SJSA1 (cell line): ENCODE measurements around the gene NRG2. TPM values are rescaled to one million over a fixed set of nuclear protein-coding genes. Genes with fewer than 3 reads are reported as not detected.

Experiments
- DNase-seq, 2 experiments: peaks; one replicate each; pipeline ENCODE4 v3.0.0-alpha.2; 2015 to 2020; ENCODE audit warnings: low spot score in 2 of 2, low read depth in 1 of 2
- H3K27ac ChIP-seq: fragments of 250-450 bp; sonication (Bioruptor Pico); 2 replicates; pipeline ENCODE4 v1.5.1; 2020; ENCODE audit warnings: mild to moderate bottlenecking, moderate library complexity
- H3K27me3 ChIP-seq: fragments of 250-450 bp; sonication (Bioruptor Pico); replicated peaks from 2 replicates; pipeline ENCODE4 v1.5.1; 2020; ENCODE audit warnings: mild to moderate bottlenecking, moderate library complexity
- H3K36me3 ChIP-seq: fragments of 250-450 bp; sonication (Bioruptor Pico); 2 replicates; pipeline ENCODE4 v1.5.1; 2020; ENCODE audit warnings: mild to moderate bottlenecking
- H3K4me1 ChIP-seq: fragments of 250-450 bp; sonication (Bioruptor Pico); replicated peaks from 2 replicates; pipeline ENCODE4 v1.6.1; 2021; ENCODE audit warnings: mild to moderate bottlenecking
- H3K4me3 ChIP-seq: fragments of 250-450 bp; sonication (Bioruptor Pico); 2 replicates; pipeline ENCODE4 v1.5.1; 2020; ENCODE audit warnings: mild to moderate bottlenecking
- H3K9me3 ChIP-seq: fragments of 250-450 bp; sonication (Bioruptor Pico); replicated peaks from 2 replicates; pipeline ENCODE4 v1.5.1; 2020; ENCODE audit warnings: mild to moderate bottlenecking
- total RNA-seq: library from RNA; depleted of rRNA; stranded (reverse); fragments of >200 nt; shearing (Covaris generic); gene quantifications from 2 replicates; pipeline ENCODE4 v1.2.3, GENCODE V29; 2014

NRG2 gene
- total RNA-seq, 1 experiment from 2014 or later: not detected

DNA sequence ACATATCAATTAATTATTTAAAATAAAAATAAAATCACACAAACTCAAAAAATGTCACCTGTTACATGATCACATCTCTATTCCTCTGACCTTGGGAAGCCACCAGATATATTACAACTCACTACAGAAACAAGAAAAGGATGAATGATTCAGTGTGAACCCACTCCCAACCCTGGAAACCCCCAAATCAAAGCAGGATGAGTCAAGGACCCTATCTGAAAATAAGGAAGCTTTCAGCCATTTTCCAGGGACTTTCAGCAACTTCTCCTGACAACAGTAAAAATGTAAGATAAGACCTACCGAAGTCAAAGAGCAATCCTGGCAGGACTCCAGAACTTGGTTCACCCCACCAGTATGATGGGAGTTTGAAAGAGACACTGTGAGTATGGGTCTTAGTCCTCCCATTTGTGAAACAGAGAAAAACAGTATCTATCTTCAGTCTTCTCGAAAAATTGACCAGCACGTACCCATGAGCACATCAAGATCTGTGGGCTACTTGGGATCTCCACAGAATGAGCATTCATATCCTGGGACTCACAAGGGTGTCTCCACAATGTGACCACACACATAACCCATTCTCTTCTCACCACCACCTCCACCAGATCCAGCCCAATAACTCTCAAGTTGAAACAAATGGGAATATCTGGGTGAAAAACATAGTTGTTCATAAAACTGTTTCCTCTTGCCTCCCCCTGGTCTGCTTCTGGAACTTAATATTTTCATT lies 9.9 kb downstream of the NRG2 start:
- Histone ChIP-seq H3K27ac (no peak overlapping the region), H3K36me3 (no peaks in the 10 kb centered on the region), H3K9me3 (no peaks in the 10 kb centered on the region), H3K4me3 (no peak overlapping the region), H3K27me3 (peaks cover 36% of the 10 kb centered on the region), H3K4me1 (0 out of 2 replicates have a peak, but pooled peaks cover under 1% of the 10 kb centered on the region)
- no peak for DNase-seq

DNA sequence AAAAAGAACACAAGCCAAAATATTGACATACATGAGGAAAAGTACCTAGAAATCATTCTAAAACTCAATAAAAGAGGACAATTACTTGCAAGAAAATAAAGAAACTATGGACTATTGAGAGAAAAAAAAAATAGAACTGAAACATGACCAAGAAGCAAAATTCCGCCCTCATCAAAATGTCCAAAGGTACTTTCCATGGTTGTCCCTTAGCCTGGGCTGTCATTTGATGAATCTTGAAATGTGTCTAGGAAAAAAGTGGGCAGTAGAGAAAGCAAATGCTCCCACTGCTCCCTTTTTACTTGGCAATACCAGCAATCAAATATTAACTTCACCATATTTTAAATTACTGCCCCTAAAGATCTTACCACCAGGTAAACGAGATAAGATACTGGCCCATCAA lies 10.8 kb downstream of the NRG2 start:
- no peak for DNase-seq
- no peak overlapping the region for H3K27ac ChIP-seq

DNA sequence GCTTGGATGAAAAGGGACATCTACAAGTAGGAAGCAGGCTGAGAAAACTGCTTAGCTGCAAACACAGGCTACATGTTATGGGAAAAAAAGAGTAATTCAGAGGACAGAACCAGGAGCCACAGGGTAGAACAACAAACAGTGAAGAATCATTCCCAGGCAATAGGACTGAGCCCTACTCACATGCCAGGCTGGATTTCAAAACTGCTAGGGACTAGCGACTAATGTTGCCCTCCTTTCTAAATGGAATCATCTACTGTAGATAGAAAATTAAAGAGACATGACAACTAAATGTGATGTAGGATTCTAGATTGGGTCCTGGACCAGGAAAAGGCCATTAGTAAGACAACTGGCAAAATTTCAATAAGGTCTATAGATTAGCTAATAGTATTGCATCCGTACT lies 15.3 kb downstream of the NRG2 start:
- H3K4me1 ChIP-seq: no peaks in the 10 kb centered on the region
- H3K27ac ChIP-seq: no peak overlapping the region
- H3K9me3 ChIP-seq: no peaks in the 10 kb centered on the region
- no peaks in the 10 kb centered on the region for H3K36me3 ChIP-seq
- H3K27me3 ChIP-seq: peaks cover 24% of the 10 kb centered on the region
- no peak overlapping the region for H3K4me3 ChIP-seq
- no peak for DNase-seq

More for the DNA sequence above, 10.8 kb downstream of the NRG2 start:
- no peaks in the 10 kb centered on the region for H3K36me3 ChIP-seq
- peaks cover 34% of the 10 kb centered on the region for H3K27me3 ChIP-seq
- H3K4me1 ChIP-seq: no peaks in the 10 kb centered on the region
- no peak overlapping the region for H3K4me3 ChIP-seq
- no peaks in the 10 kb centered on the region for H3K9me3 ChIP-seq

DNA sequence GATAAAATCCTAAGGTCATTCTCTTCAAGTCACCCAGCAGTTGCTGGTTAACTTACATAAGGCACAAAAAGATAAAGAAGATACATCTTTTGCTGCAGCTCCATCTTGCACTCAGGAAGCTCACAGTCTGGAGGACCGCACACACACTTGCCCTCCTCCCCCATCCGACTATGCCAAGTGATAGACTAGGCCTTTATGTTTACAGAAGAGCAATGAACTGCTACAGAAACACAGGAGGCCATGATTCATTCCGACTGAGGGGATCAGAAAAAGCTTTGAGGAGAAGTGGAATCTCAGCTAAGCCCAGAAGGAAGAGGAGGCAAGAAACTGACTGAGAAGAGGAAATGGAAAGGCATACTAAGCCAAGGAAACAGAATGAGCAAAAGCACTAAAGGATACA lies 17.4 kb downstream of the NRG2 start:
- H3K4me1 ChIP-seq: no peaks in the 10 kb centered on the region
- no peak overlapping the region for H3K27ac ChIP-seq
- peaks cover 29% of the 10 kb centered on the region for H3K27me3 ChIP-seq
- no peak for DNase-seq
- no peaks in the 10 kb centered on the region for H3K36me3 ChIP-seq
- H3K4me3 ChIP-seq: no peak overlapping the region
- H3K9me3 ChIP-seq: no peaks in the 10 kb centered on the region

DNA sequence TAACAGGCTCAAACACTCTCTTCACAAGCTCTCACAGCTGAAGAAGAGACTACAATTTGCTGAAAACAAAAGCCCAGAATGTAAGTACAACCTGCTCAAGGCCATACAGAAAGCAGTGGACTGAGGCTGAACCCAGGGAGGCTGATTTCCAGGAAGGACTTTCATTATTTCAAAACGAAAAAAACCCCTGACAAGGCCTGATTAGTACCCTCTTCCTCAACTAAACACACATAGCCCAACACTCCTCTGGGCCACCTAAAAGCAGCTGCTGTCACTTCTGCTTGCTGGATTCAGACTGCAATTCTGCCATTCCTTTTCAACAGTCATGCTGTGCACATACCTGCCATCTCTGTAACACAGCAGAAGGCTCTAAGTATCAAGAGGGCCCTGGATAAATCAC lies 18.2 kb downstream of the NRG2 start:
- H3K27me3 ChIP-seq: peaks cover 37% of the 10 kb centered on the region
- no peak for DNase-seq
- no peaks in the 10 kb centered on the region for H3K9me3 ChIP-seq
- H3K4me1 ChIP-seq: no peaks in the 10 kb centered on the region
- no peak overlapping the region for H3K27ac ChIP-seq
- no peaks in the 10 kb centered on the region for H3K36me3 ChIP-seq
- no peak overlapping the region for H3K4me3 ChIP-seq

DNA sequence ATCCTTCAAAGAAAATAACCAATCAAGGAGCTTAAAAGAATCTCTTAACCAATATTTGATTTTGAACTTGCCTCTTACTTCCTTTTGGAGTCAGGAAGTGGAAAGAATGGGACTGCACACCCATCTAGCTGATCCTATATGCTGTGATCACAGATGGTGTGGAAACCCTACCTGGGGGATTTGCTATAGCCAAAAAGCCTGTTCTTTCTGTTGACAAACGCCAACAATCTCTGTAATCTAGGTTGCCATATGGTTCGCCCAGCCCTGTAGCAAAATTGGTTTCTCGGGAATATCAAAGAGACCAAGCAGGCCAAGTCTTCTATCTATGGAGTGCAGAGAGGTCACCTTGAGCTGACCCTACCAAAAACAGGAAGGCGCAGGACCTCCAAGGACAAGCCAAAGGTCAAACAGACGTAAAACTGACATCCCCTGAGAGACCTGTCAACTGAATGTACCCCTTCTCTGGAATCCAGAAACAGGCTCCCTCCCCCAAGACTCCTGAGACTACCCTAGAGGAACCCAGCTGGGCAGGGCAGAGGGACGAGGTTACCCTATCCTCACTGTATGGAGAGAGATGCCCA lies 19.4 kb downstream of the NRG2 start:
- Histone ChIP-seq H3K36me3 (no peaks in the 10 kb centered on the region), H3K4me3 (no peak overlapping the region), H3K9me3 (no peaks in the 10 kb centered on the region), H3K27ac (no peak overlapping the region), H3K4me1 (no peaks in the 10 kb centered on the region), H3K27me3 (peaks cover 37% of the 10 kb centered on the region)
- no peak for DNase-seq

DNA sequence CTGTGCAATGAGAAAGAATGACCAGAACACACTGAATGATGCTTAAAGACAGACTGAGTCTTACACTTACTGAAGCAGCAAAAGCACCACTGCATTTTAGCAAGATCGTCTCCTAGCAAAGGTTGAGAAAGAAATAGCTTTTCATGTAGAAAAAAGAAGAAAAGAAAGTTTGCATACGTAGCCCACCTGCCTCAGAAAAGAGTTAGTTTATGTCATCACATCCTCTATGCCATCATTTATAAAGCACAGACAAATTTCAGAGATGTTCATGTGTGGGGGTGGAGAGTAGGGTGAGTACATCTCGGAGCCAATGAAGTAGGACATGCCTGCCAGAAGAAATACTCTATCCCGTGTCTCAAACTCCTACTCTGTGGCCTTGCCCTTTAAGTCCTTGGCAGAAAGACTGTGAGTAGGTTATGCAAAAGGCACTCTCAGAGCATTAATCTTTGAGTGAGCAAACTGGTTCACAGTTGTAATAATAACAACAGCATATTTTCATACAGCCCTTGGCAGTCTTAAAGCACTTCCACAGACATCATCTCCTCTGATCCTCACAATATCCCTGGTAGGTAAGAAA lies 22.4 kb downstream of the NRG2 start:
- H3K27ac ChIP-seq: no peak overlapping the region
- no peaks in the 10 kb centered on the region for H3K4me1 ChIP-seq

DNA sequence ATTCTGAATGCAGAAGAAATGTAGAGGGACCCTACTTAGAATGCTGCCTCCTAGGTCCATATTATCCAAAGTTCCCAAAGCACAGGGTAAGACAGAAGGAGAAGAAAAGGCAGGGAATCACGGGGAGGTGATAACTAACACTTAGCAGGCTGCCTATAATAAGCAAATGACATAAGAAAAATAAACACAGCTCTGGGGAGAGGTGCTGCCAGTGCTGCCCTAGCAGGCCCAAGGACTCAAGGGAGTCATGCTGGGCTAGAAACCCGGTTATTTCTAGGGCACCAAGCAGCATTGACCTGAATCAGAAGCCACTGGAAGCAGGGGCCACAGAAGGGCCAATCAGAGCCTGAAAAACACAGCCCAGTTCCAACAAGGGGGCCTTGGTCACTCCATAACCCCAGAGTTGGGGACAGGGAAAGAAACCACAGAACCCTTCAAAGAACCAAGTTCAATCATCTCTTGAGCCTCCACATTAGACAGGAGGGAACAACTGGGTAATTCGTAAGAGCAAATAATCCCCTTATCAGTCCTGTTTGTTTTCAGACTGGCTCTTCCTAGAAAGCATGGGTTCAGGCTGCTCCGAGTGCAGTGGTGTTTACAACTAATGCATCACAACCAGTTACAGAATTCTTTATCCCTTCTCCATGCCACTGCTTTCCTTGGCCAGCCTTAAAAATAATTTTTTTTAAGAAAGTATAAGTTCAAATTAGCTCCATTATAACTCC lies 24.0 kb downstream of the NRG2 start:
- Histone ChIP-seq H3K9me3 (no peaks in the 10 kb centered on the region), H3K36me3 (no peaks in the 10 kb centered on the region), H3K27ac (no peak overlapping the region), H3K4me3 (no peak overlapping the region), H3K4me1 (no peaks in the 10 kb centered on the region), H3K27me3 (peaks cover 58% of the 10 kb centered on the region)
- no peak for DNase-seq

More for the DNA sequence above, 22.4 kb downstream of the NRG2 start:
- H3K27me3 ChIP-seq: peaks cover 57% of the 10 kb centered on the region
- H3K4me3 ChIP-seq: no peak overlapping the region
- no peaks in the 10 kb centered on the region for H3K36me3 ChIP-seq
- no peak for DNase-seq
- no peaks in the 10 kb centered on the region for H3K9me3 ChIP-seq

DNA sequence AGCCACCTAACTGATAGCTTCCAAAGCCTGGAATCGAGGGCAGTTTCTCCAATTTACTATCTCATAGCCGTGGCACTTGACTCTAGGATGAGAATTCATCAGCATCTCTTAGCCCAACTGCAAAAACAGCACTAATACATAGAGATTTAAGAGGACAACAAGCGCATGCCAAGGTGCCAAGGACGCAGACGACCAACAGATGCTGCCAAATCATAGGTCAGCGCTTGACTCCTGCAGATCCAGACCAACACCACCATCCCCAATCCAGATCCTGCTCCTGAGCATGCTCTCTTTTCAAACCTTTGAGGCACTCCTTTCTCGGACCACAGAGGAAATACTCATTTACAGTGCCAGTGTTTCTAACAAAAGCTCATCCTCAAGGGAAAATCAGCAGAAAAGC lies 24.6 kb downstream of the NRG2 start:
- Histone ChIP-seq H3K27me3 (peaks cover 63% of the 10 kb centered on the region), H3K36me3 (no peaks in the 10 kb centered on the region), H3K4me3 (no peak overlapping the region), H3K27ac (no peak overlapping the region), H3K9me3 (no peaks in the 10 kb centered on the region), H3K4me1 (no peaks in the 10 kb centered on the region)
- DNase-seq: no peak

DNA sequence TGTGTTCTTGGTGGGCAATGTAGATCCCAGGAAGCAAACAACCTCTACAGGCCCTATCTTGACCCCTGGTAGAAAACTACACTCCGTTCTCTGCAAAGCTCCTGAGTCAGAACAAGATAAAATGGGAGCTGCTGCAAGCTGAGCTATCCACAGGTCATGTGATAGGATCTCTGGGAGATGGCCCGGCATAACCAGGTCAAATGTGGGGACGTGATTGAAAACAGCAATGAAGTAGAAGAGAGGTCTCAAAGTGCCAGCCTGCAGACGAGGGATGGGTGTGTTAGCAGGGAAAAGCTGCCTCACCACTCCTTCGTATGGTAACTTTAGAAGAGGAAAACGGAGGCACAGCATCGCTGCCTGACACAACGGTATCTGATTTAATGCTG lies 25.0 kb downstream of the NRG2 start:
- H3K4me3 ChIP-seq: no peak overlapping the region
- H3K27ac ChIP-seq: no peak overlapping the region
- H3K4me1 ChIP-seq: no peaks in the 10 kb centered on the region
- H3K9me3 ChIP-seq: no peaks in the 10 kb centered on the region
- H3K36me3 ChIP-seq: no peaks in the 10 kb centered on the region
- H3K27me3 ChIP-seq: peaks cover 64% of the 10 kb centered on the region
- DNase-seq: no peak

DNA sequence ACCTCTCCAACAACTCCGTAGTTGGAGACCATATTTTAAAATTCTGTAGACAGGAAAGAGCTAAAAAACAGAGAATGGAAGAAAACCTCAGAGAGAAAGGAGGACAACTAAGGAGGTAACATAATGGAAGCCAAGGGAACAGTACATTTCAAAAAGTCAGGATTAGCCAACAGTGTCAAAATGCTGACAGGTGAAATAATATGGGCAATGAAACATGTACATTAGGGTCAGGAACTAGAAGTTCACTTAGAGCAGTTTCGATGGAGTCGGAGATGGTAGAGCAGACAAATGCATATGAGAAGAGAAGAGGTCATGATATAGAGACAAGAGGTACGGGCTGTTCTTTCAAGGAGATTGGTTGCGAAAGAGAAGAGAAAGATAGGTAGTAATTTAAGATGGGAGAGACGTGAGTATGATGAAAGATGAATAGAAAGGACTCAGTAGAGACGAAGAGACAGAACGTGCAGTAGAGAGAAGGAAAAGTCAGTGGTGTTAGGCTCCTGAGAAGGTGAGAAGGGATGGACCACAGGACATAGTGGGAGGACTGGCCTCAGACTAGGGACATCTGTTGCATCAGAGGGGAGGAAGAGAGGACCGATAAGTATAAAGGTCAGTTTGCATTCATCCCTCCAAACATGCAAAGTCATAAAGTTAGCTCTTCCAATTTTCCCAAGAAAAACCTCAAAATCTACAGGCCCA lies 25.6 kb downstream of the NRG2 start:
- no peaks in the 10 kb centered on the region for H3K4me1 ChIP-seq
- H3K9me3 ChIP-seq: no peaks in the 10 kb centered on the region
- H3K4me3 ChIP-seq: no peak overlapping the region
- H3K27ac ChIP-seq: no peak overlapping the region
- H3K36me3 ChIP-seq: no peaks in the 10 kb centered on the region
- no peak for DNase-seq
- peaks cover 61% of the 10 kb centered on the region for H3K27me3 ChIP-seq

DNA sequence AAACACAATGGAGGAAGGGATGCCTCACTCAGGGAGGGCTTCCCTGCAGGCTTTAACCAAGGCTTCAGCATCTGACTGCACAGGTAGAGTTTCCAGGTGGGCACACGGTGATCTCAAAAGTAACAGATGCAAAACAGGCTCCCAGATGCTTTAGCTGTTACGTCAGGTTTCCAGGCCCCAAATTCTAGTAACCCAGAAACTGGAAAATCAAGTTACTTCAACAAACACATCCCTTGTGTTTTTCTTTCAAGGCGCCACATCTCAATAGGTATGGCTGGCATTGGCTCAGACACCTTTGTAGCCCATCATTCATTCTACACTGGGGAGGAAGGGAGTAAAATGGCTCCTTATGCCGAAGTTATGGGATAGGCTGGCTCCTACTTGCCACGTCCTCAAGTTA lies 27.4 kb downstream of the NRG2 start:
- Histone ChIP-seq H3K27ac (no peak overlapping the region), H3K9me3 (no peaks in the 10 kb centered on the region), H3K36me3 (no peaks in the 10 kb centered on the region), H3K27me3 (peaks cover 47% of the 10 kb centered on the region), H3K4me3 (no peak overlapping the region), H3K4me1 (no peaks in the 10 kb centered on the region)
- DNase-seq: no peak

DNA sequence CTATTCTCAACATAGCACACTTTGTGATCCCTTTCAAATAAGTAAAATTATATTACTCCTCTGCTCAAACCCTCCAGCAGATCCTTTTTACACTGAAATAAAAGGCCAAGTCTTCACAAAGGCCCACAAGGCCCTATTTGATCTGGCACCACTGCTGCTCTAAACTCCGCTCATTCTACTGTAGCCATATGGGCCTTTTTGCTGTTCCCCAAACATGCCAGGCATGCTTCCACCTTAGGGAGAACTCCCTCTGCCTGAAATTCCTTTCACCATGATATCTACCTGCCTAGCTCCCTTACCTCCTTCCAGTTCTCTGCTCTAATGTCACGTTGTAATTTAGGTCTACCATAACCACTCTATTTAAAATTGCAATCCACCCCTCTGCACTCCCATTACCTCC lies 28.3 kb downstream of the NRG2 start:
- Histone ChIP-seq H3K27ac (no peak overlapping the region), H3K9me3 (no peaks in the 10 kb centered on the region), H3K36me3 (no peaks in the 10 kb centered on the region), H3K4me3 (no peak overlapping the region), H3K27me3 (peaks cover 40% of the 10 kb centered on the region), H3K4me1 (no peaks in the 10 kb centered on the region)
- DNase-seq: no peak
